Fibroblast of peridontal ligament (primary cell): ENCODE results near the gene PPP4R1.

ENCODE experiments used
- DNase-seq: peaks from one replicate; pipeline ENCODE4 v3.0.0-alpha.2; 2010; ENCODE audit errors: extremely low read depth

Gene PPP4R1

DNA sequence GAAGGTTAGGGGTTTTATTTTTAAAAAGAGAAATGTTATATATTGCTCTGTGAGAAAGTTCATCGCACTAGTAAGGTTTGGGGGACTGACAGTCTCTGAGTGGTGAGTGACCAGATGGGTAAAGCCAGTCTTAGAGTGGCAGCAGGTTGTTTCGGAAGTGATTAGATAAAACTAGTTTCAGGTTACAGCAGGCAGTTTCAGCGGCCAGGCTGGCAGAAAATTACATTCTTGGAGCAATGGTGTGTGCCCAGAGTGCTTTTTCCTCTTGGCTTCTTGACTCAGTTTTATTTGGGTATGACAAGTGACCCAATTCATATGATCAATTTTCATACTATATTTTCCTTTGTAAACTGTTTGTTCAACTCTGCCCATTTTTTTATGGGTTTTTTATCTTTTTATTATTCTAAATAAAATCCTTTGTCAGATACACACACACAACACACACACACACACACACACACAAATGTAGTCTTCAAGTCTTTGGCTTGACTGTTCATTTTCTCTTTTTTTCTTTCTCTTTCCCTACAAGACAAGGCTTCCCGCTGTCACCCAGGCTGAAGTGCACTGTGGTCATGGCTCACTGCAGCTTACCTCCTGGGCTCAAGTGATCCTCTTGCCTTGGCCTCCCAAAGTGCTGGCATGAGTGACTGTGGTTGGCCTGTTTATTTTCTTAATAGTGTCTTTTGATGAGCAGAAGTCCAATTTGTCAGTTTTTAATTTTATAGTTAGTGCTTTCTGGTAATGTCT, 108.1 kb downstream of the PPP4R1 start:
- DNase-seq, result no peak
